GM21390 (cell line): ENCODE data around the gene SOX30.

Experiments used
- ATAC-seq: cut with Tn5 transposase; IDR thresholded peaks from one replicate; pipeline ENCODE4 v1.9.1; 2021; ENCODE audit not compliant: unreplicated experiment

Gene SOX30

DNA sequence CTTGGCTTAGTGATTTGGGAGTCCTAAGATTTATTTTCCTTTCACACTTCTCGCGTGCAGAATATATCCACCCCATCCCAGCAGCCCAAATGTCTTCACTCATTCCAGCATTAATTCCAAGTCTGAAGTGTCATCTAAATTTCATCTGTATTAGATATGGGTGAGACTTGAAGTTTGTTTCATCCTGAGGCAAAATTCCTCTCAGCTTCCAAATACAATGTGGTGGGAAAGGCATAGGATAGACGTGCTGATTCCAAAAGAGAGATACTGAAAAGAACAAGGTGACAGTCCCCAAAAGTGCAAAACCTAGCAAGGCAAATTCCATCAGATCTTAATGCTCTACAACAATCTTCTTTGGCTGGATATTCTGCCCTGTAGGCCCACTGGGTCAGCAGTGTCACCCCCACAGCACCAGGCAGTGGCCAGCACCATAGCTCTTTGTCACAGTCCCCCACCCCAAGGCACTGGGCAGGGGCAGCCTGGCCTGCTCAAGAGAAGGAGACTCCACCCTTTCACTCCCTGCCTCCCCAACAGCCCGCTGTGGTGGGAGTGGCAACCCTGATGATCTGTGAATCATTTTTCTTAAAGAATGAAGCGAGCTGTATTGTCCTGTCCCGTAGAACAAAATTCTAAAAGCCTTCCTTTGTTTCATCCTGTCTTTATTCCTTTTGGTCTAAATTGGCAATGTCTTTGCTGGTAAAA, 74.0 kb downstream of the SOX30 start:
- ATAC-seq, result no peak

DNA sequence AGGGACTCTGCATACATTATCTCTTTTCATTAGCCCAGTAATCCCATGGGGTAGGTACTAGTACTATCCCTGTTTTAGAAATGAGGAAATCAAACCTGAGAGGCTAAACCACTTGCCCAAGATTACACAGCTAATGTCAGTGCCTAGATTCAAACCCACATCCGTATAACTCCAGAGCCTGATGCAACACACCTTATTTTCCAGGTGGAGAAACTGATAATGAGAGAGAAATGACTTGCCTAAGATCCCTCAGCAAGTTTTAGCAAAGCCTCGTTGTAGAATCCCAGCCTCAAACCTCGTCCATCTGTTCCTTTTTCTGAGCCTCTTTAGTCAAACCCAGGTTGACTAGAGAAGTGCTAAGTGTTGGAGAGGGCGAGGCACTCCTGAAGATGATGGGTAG, 75.6 kb downstream of the SOX30 start:
- no peak for ATAC-seq
